IMR-90 (cell line): Measurements from ENCODE around the gene IGFBP6. TPM values are rescaled to one million over a fixed set of nuclear protein-coding genes. Genes with fewer than 3 reads are reported as not detected.

Source experiments
- ATAC-seq: fragments of 200-7000 bp; cut with Tn5 transposase; 2 replicates; pipeline ENCODE4 v1.9.1; 2020; ENCODE audit warnings: low read depth, mild to moderate bottlenecking, moderate library complexity
- BruUV-seq: library from RNA; stranded (reverse); fragments of 400-500 nt; replicated peaks from 2 replicates; lab custom pipeline; 2021; lab: Mats Ljungman, UMichigan
- CTCF ChIA-PET: fragments of 300-600 bp; formaldehyde crosslinking; extraction: SDS; loops from one replicate; lab custom pipeline; 2021; ENCODE audit warnings: antibody characterized with exemption; lab: Yijun Ruan, JAX
- POLR2A ChIA-PET: fragments of 300-600 bp; sonication (Branson Sonifier 250); formaldehyde crosslinking; loops from one replicate; lab custom pipeline; 2022; ENCODE audit warnings: antibody characterized with exemption; ENCODE audit not compliant: unreplicated experiment; lab: Charles Lee
- DNase-seq: peaks from one replicate; pipeline ENCODE4 v3.0.0; 2013
- H2AFZ ChIP-seq: replicated peaks from 2 replicates; pipeline ENCODE3; 2013; ENCODE audit warnings: low read length, mild to moderate bottlenecking; ENCODE audit not compliant: poor library complexity
- H2AK5ac ChIP-seq: 2 replicates; pipeline ENCODE4 v1.6.1; 2013; ENCODE audit warnings: low read depth, low read length, inconsistent platforms
- H2AK9ac ChIP-seq: replicated peaks from 2 replicates; pipeline ENCODE3; 2013; ENCODE audit warnings: mild to moderate bottlenecking, low read depth, low read length, moderate library complexity; ENCODE audit not compliant: poor library complexity
- H2BK120ac ChIP-seq: 2 replicates; pipeline ENCODE4 v1.6.1; 2013; ENCODE audit warnings: low read depth, low read length, inconsistent platforms
- H2BK15ac ChIP-seq: 3 replicates; pipeline ENCODE4 v1.6.1; 2013; ENCODE audit warnings: low read depth, low read length, inconsistent platforms
- H2BK20ac ChIP-seq: 2 replicates; pipeline ENCODE4 v1.6.1; 2013; ENCODE audit warnings: low read depth, mild to moderate bottlenecking, inconsistent platforms, low read length, moderate library complexity
- H2BK5ac ChIP-seq: 2 replicates; pipeline ENCODE4 v1.6.1; 2013; ENCODE audit warnings: mild to moderate bottlenecking, low read depth, low read length, inconsistent platforms; ENCODE audit not compliant: poor library complexity, severe bottlenecking
- H3K14ac ChIP-seq: replicated peaks from 2 replicates; pipeline ENCODE4 v1.6.1; 2013; ENCODE audit warnings: low read depth, low read length, inconsistent platforms
- H3K18ac ChIP-seq: 2 replicates; pipeline ENCODE4 v1.6.1; 2013; ENCODE audit warnings: low read depth, low read length, control low read depth
- H3K23ac ChIP-seq: 2 replicates; pipeline ENCODE4 v1.6.1; 2013; ENCODE audit warnings: low read depth, low read length, inconsistent platforms
- H3K27ac ChIP-seq: 2 replicates; pipeline ENCODE4 v1.5.1; 2013; ENCODE audit warnings: mild to moderate bottlenecking, control low read depth, low read length; ENCODE audit not compliant: insufficient read depth
- H3K27me3 ChIP-seq: 2 replicates; pipeline ENCODE4 v1.6.1; 2013; ENCODE audit warnings: low read length; ENCODE audit not compliant: control insufficient read depth, insufficient read depth
- H3K36me3 ChIP-seq: 2 replicates; pipeline ENCODE4 v1.6.1; 2013; ENCODE audit warnings: low read length, mixed read lengths; ENCODE audit not compliant: control insufficient read depth, insufficient read depth
- H3K4ac ChIP-seq: 2 replicates; pipeline ENCODE4 v1.6.1; 2013; ENCODE audit warnings: low read depth, low read length, inconsistent platforms
- H3K4me1 ChIP-seq: 2 replicates; pipeline ENCODE4 v1.6.1; 2013; ENCODE audit warnings: low read length, mixed read lengths; ENCODE audit not compliant: control insufficient read depth, insufficient read depth
- H3K4me2 ChIP-seq: 2 replicates; pipeline ENCODE4 v1.6.1; 2013; ENCODE audit warnings: low read depth, mild to moderate bottlenecking, control low read depth, low read length, moderate library complexity
- H3K4me3 ChIP-seq: 2 replicates; pipeline ENCODE4 v1.5.1; 2013; ENCODE audit warnings: low read depth, mild to moderate bottlenecking, control low read depth, low read length, moderate library complexity; ENCODE audit not compliant: insufficient read depth
- H3K56ac ChIP-seq: 2 replicates; pipeline ENCODE4 v1.6.1; 2013; ENCODE audit warnings: low read length, inconsistent platforms; ENCODE audit not compliant: insufficient read depth; ENCODE audit errors: extremely low read depth
- H3K79me1 ChIP-seq, 2 experiments: 2 replicates each; pipeline ENCODE4 v1.6.1; 2013; ENCODE audit warnings: low read length in 2 of 2, inconsistent platforms in 1 of 2, low read depth in 1 of 2
- H3K9ac ChIP-seq: 2 replicates; pipeline ENCODE4 v1.6.1; 2013; ENCODE audit warnings: low read depth, low read length, control low read depth
- H3K9me1 ChIP-seq: 2 replicates; pipeline ENCODE4 v1.6.1; 2013; ENCODE audit warnings: low read length, inconsistent platforms; ENCODE audit not compliant: insufficient read depth
- H3K9me3 ChIP-seq: 2 replicates; pipeline ENCODE4 v1.6.1; 2013; ENCODE audit warnings: low read length; ENCODE audit not compliant: control insufficient read depth, insufficient read depth
- H4K20me1 ChIP-seq: 2 replicates; pipeline ENCODE4 v1.6.1; 2013; ENCODE audit warnings: low read length, inconsistent platforms; ENCODE audit not compliant: insufficient read depth
- H4K5ac ChIP-seq: 2 replicates; pipeline ENCODE4 v1.6.1; 2013; ENCODE audit warnings: mild to moderate bottlenecking, low read depth, low read length, control low read depth
- H4K8ac ChIP-seq, 2 experiments: 2 replicates each; pipeline ENCODE4 v1.6.1; 2013; ENCODE audit warnings: low read depth in 2 of 2, low read length in 2 of 2, control low read depth in 1 of 2, inconsistent platforms in 1 of 2
- H4K91ac ChIP-seq: 2 replicates; pipeline ENCODE4 v1.6.1; 2013; ENCODE audit warnings: low read depth, low read length, inconsistent platforms; ENCODE audit not compliant: insufficient read depth
- BHLHE40 ChIP-seq: fragments of 150-350 bp; IDR thresholded peaks from 2 replicates; pipeline ENCODE4 v1.6.1; 2016; ENCODE audit warnings: mild to moderate bottlenecking, low read depth, low read length
- CEBPB ChIP-seq: IDR thresholded peaks from 2 replicates; pipeline ENCODE4 v1.6.1; 2012; ENCODE audit warnings: low read depth, low read length, improper control_type of control experiment
- CHD1 ChIP-seq: IDR thresholded peaks from 2 replicates; pipeline ENCODE4 v1.6.1; 2012; ENCODE audit warnings: low read depth, low read length, improper control_type of control experiment
- FOS ChIP-seq: fragments of 150-350 bp; IDR thresholded peaks from 2 replicates; pipeline ENCODE4 v1.6.1; 2016; ENCODE audit warnings: low read depth, low read length
- MAFK ChIP-seq: IDR thresholded peaks from 2 replicates; pipeline ENCODE4 v1.6.1; 2012; ENCODE audit warnings: low read depth, low read length, improper control_type of control experiment
- MAZ ChIP-seq: IDR thresholded peaks from 2 replicates; pipeline ENCODE4 v1.6.1; 2012; ENCODE audit warnings: low read depth, mild to moderate bottlenecking, low read length, improper control_type of control experiment, moderate library complexity, borderline replicate concordance
- MXI1 ChIP-seq: IDR thresholded peaks from 2 replicates; pipeline ENCODE4 v1.6.1; 2012; ENCODE audit warnings: low read depth, mild to moderate bottlenecking, low read length, moderate library complexity, borderline replicate concordance
- NFE2L2 ChIP-seq: fragments of 150-350 bp; IDR thresholded peaks from 2 replicates; pipeline ENCODE4 v1.6.1; 2016; ENCODE audit warnings: low read depth, mild to moderate bottlenecking, low read length
- POLR2A ChIP-seq: IDR thresholded peaks from 2 replicates; pipeline ENCODE4 v1.6.1; 2012; ENCODE audit warnings: mild to moderate bottlenecking, low read depth, low read length
- RAD21 ChIP-seq: IDR thresholded peaks from 2 replicates; pipeline ENCODE4 v1.6.1; 2012; ENCODE audit warnings: low read length, improper control_type of control experiment
- RCOR1 ChIP-seq: IDR thresholded peaks from 2 replicates; pipeline ENCODE4 v1.6.1; 2012; ENCODE audit warnings: mild to moderate bottlenecking, low read length, improper control_type of control experiment; ENCODE audit not compliant: insufficient replicate concordance
- RFX5 ChIP-seq: IDR thresholded peaks from 2 replicates; pipeline ENCODE4 v1.8.0; 2012; ENCODE audit warnings: low read depth, mild to moderate bottlenecking, low read length, moderate library complexity
- SMC3 ChIP-seq: fragments of 150-350 bp; IDR thresholded peaks from 2 replicates; pipeline ENCODE4 v1.6.1; 2016; ENCODE audit warnings: low read depth, mild to moderate bottlenecking, antibody characterized with exemption, low read length, moderate library complexity
- WGBS, 2 experiments: methylation state at CpG; one replicate each; pipeline versions ENCODE4 v1.1.5 to v1.1.7; 2013; ENCODE audit warnings: missing lambda C conversion rate in 2 of 2; ENCODE audit not compliant: insufficient read length in 1 of 2; ENCODE audit errors: extremely low coverage in 2 of 2; 5-methylcytosine and 5-hydroxymethylcytosine counted together
- dilution Hi-C: fragments of 300-500 bp; cut with HindIII; formaldehyde crosslinking; loops from one replicate; pipeline ENCODE4 v1.14.3; 2018; ENCODE audit warnings: low sequenced_read_pairs; ENCODE audit not compliant: unreplicated experiment
- in situ Hi-C: fragments of 300-500 bp; cut with MboI; formaldehyde crosslinking; loops from 3 replicates; pipeline ENCODE4 v1.14.3; 2019; ENCODE audit warnings: low sequenced_read_pairs, inconsistent platforms, mixed read lengths
- intact Hi-C: fragments of 100-400 bp; cut with micrococcal nuclease; formaldehyde crosslinking; loops from 2 replicates; pipeline ENCODE4 v1.10.0; 2022
- polyA plus RNA-seq, 3 experiments: library from polyadenylated mRNA; depleted of rRNA; stranded (reverse); fragments of >200 nt; gene quantifications; 2 replicates each; pipeline ENCODE4 v1.2.3, GENCODE V29; 2012; ENCODE audit warnings: low replicate concordance in 1 of 3
- total RNA-seq: library from RNA; depleted of rRNA; stranded (reverse); fragments of >200 nt; gene quantifications from 2 replicates; pipeline ENCODE4 v1.2.3, GENCODE V29; 2012
- TF ChIP-seq, protein P1 (sequence below): fragments of 150-350 bp; IDR thresholded peaks from 2 replicates; pipeline ENCODE4 v1.6.1; 2016; ENCODE audit warnings: low read depth, mild to moderate bottlenecking, low read length, moderate library complexity, borderline replicate concordance
- TF ChIP-seq, protein P2 (sequence below): fragments of 150-350 bp; IDR thresholded peaks from 2 replicates; pipeline ENCODE4 v1.6.1; 2017; ENCODE audit warnings: mild to moderate bottlenecking, antibody characterized with exemption, low read length, low read depth

IGFBP6 gene
- total and polyA plus RNA-seq, 2 of the 4 experiments (the other 2 are of a cell fraction), result 124 to 337 TPM

DNA sequence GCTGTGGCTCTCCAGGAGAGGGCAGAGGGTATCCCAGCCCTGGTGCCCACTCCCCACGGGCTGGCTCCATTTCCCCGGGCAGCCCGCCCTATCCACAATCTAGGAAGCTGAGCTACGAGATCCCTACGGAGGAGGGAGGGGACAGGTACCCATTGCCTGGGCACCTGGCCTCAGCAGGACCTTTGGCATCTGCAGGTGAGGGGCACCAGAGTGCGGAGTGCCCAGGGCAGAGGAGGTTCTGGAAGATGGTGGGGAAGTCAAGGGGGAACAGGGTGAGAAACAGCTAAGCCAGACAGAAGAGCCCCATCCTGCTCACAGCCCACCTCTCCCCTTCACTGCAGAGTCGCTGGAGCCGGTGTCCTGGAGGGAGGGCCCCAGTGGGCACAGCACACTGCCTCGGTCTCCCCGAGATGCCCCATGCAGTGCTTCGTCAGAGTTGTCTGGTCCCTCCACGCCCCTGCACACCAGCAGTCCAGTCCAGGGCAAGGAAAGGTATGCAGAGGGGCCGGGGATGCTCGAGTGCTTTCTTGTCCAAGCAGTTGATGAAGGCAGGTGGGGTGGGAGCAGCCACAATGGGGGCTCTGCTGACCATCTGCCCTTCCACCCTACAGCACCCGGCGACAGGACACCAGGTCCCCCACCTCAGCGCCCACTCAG, 37.3 kb upstream of the IGFBP6 start:
- no peak for ATAC-seq
- H3K4ac ChIP-seq, result no peak overlapping the region
- H2BK5ac ChIP-seq, result no peak overlapping the region
- no peaks in the 10 kb centered on the region for H3K9me3 ChIP-seq
- no peak overlapping the region for H3K4me2 ChIP-seq
- no peak overlapping the region for H3K4me3 ChIP-seq
- dilution Hi-C loops (no loop called here), intact Hi-C loops (no loop called here), in situ Hi-C loops (no loop called here)
- H3K36me3 ChIP-seq, result peaks cover 85% of the 10 kb centered on the region
- no peak overlapping the region for H2BK120ac ChIP-seq
- no peak overlapping the region for H2AK5ac ChIP-seq
- peaks cover 12% of the 10 kb centered on the region; the same call in 1 of the 2 replicates for H3K4me1 ChIP-seq
- no peak for DNase-seq
- BruUV-seq, result no TSS peak
- no peak overlapping the region for H3K23ac ChIP-seq
- H3K27me3 ChIP-seq, result no peaks in the 10 kb centered on the region
- H3K56ac ChIP-seq, result no peak overlapping the region
- no peak overlapping the region for H4K5ac ChIP-seq
- H4K91ac ChIP-seq, result no peak overlapping the region
- no peak overlapping the region for H3K18ac ChIP-seq
- H2AK9ac ChIP-seq, result peak overlapping the region; percentile 68
- no peak overlapping the region for H2BK20ac ChIP-seq
- no peak overlapping the region for H3K14ac ChIP-seq
- 96% methylated on average over 4 of the region's 17 CpGs; no CpG with 5 or more reads in 1 of the 2 experiments for WGBS, 2 experiments
- H4K8ac ChIP-seq, result no peak overlapping the region
- TF ChIP-seq MXI1, result no peak
- no peak for TF ChIP-seq RAD21
- no peak for TF ChIP-seq RCOR1
- no peak for TF ChIP-seq NFE2L2
- TF ChIP-seq, protein P1, sequence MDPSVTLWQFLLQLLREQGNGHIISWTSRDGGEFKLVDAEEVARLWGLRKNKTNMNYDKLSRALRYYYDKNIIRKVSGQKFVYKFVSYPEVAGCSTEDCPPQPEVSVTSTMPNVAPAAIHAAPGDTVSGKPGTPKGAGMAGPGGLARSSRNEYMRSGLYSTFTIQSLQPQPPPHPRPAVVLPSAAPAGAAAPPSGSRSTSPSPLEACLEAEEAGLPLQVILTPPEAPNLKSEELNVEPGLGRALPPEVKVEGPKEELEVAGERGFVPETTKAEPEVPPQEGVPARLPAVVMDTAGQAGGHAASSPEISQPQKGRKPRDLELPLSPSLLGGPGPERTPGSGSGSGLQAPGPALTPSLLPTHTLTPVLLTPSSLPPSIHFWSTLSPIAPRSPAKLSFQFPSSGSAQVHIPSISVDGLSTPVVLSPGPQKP, result no peak
- TF ChIP-seq RFX5, result no peak
- TF ChIP-seq MAZ, result no peak
- TF ChIP-seq CEBPB, result no peak
- no peak for TF ChIP-seq SMC3
- TF ChIP-seq POLR2A, result no peak
- no peak for TF ChIP-seq CHD1
- no peak for TF ChIP-seq BHLHE40
- no peak for TF ChIP-seq MAFK
- no peak for TF ChIP-seq FOS
- TF ChIP-seq, protein P2, sequence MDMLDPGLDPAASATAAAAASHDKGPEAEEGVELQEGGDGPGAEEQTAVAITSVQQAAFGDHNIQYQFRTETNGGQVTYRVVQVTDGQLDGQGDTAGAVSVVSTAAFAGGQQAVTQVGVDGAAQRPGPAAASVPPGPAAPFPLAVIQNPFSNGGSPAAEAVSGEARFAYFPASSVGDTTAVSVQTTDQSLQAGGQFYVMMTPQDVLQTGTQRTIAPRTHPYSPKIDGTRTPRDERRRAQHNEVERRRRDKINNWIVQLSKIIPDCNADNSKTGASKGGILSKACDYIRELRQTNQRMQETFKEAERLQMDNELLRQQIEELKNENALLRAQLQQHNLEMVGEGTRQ, result no peak
- ChIA-PET CTCF (no interaction called here), POLR2A (no interaction called here)
- H2BK15ac ChIP-seq, result no peak overlapping the region
- H3K79me1 ChIP-seq, result peaks cover 0 to 33% of the 10 kb centered on the region in 2 experiments; a peak in 2 of 4 replicates
- H3K9ac ChIP-seq, result no peak overlapping the region
- no peak overlapping the region for H3K27ac ChIP-seq
- H3K9me1 ChIP-seq, result 0 out of 2 replicates have a peak, but pooled peaks cover 4% of the 10 kb centered on the region
- peaks cover 9% of the 10 kb centered on the region for H4K20me1 ChIP-seq
- no peak overlapping the region for H2AFZ ChIP-seq
